Muscle of leg (tissue), 11 donors: Measurements from ENCODE around the gene AGBL4. TPM values are rescaled to one million over a fixed set of nuclear protein-coding genes. Genes with fewer than 3 reads are reported as not detected.
"Not testable (repeated sequence)": the region's sequence is repeated elsewhere in the genome, so short reads cannot be mapped to it uniquely, and the experiment has no call there.

Experiments used
- DNase-seq: peaks from one replicate; pipeline ENCODE4 v3.0.0; 2013
- H3K27ac ChIP-seq: one replicate; pipeline ENCODE4 v1.5.1; 2013; ENCODE audit warnings: mild to moderate bottlenecking, low read length, control low read depth
- H3K27me3 ChIP-seq: one replicate; pipeline ENCODE4 v1.6.1; 2013; ENCODE audit warnings: low read length; ENCODE audit not compliant: control insufficient read depth, insufficient read depth
- H3K36me3 ChIP-seq: one replicate; pipeline ENCODE4 v1.6.1; 2013; ENCODE audit warnings: low read length; ENCODE audit not compliant: control insufficient read depth, insufficient read depth
- H3K4me1 ChIP-seq: one replicate; pipeline ENCODE4 v1.6.1; 2013; ENCODE audit warnings: low read length; ENCODE audit not compliant: control insufficient read depth, insufficient read depth
- H3K4me3 ChIP-seq: one replicate; pipeline ENCODE4 v1.5.1; 2013; ENCODE audit warnings: low read length, control low read depth
- H3K9me3 ChIP-seq: replicated peaks from 2 replicates; pipeline ENCODE4 v1.6.1; 2013; ENCODE audit warnings: low read depth, low read length; ENCODE audit not compliant: control insufficient read depth
- WGBS: methylation state at CpG from one replicate; pipeline ENCODE4 v1.1.5; 2013; ENCODE audit warnings: missing lambda C conversion rate; ENCODE audit not compliant: insufficient coverage; 5-methylcytosine and 5-hydroxymethylcytosine counted together
- polyA plus RNA-seq, 8 donors: library from polyadenylated mRNA; unstranded; fragments of 120-200 nt; gene quantifications; one replicate each; pipeline versions ENCODE4 v1.2.1 to v1.2.3, GENCODE V29; 2013; ENCODE audit warnings: inconsistent platforms in 1 of 8, low replicate concordance in 1 of 8; ENCODE audit not compliant: insufficient read length in 8 of 8, insufficient read depth in 1 of 8
- total RNA-seq: library from RNA; stranded (reverse); fragments of 120-200 nt; gene quantifications from one replicate; pipeline ENCODE4 v1.2.4, GENCODE V29; 2013

The AGBL4 gene
- total and polyA plus RNA-seq, 9 donors = 0.05 to 0.50 (median 0.18) TPM

GRCh38 chr1:49915301-49915700, 108.5 kb downstream of the AGBL4 start:
- 85% methylated on average over 6 of the region's 11 CpGs for WGBS
- not testable (repeated sequence) for H3K4me1 ChIP-seq, DNase-seq, H3K4me3 ChIP-seq, H3K27me3 ChIP-seq, H3K27ac ChIP-seq, H3K36me3 ChIP-seq
- peaks cover 16% of the 10 kb centered on the region for H3K9me3 ChIP-seq

GRCh38 chr1:49906365-49906764, 117.4 kb downstream of the AGBL4 start:
- no peak overlapping the region for H3K27ac ChIP-seq
- WGBS = no CpG with 5 or more reads among the region's 3 CpGs
- H3K9me3 ChIP-seq = no peaks in the 10 kb centered on the region
- H3K36me3 ChIP-seq = no peaks in the 10 kb centered on the region
- no peak overlapping the region for H3K4me3 ChIP-seq
- no peak for DNase-seq
- H3K4me1 ChIP-seq = no peaks in the 10 kb centered on the region
- no peaks in the 10 kb centered on the region for H3K27me3 ChIP-seq

- no peak for DNase-seq
- 87% methylated on average over 4 of the region's 4 CpGs for WGBS
Measured at GRCh38 chr1:49864581-49864980, 159.2 kb downstream of the AGBL4 start.

GRCh38 chr1:49854741-49855140, 169.0 kb downstream of the AGBL4 start:
- Histone ChIP-seq H3K36me3 (no peaks in the 10 kb centered on the region), H3K4me1 (no peaks in the 10 kb centered on the region), H3K27ac (no peak overlapping the region), H3K4me3 (no peak overlapping the region), H3K9me3 (no peaks in the 10 kb centered on the region), H3K27me3 (no peaks in the 10 kb centered on the region)
- no peak for DNase-seq

More at GRCh38 chr1:49864581-49864980, 159.2 kb downstream of the AGBL4 start:
- no peak overlapping the region for H3K4me3 ChIP-seq
- H3K27ac ChIP-seq = no peak overlapping the region
- H3K9me3 ChIP-seq = peaks cover 13% of the 10 kb centered on the region
- no peaks in the 10 kb centered on the region for H3K27me3 ChIP-seq
- no peaks in the 10 kb centered on the region for H3K36me3 ChIP-seq
- H3K4me1 ChIP-seq = no peaks in the 10 kb centered on the region

- Histone ChIP-seq H3K36me3 (no peaks in the 10 kb centered on the region), H3K27ac (no peak overlapping the region), H3K4me3 (no peak overlapping the region), H3K27me3 (no peaks in the 10 kb centered on the region), H3K9me3 (peaks cover 38% of the 10 kb centered on the region), H3K4me1 (no peaks in the 10 kb centered on the region)
- WGBS = no CpG with 5 or more reads among the region's 2 CpGs
- DNase-seq = no peak
Measured at GRCh38 chr1:49842596-49842995, 181.2 kb downstream of the AGBL4 start.

GRCh38 chr1:49841767-49842166, 182.0 kb downstream of the AGBL4 start:
- Histone ChIP-seq H3K27me3 (no peaks in the 10 kb centered on the region), H3K27ac (no peak overlapping the region), H3K4me1 (no peaks in the 10 kb centered on the region), H3K9me3 (peaks cover 43% of the 10 kb centered on the region), H3K36me3 (no peaks in the 10 kb centered on the region), H3K4me3 (no peak overlapping the region)
- WGBS = 96% methylated on average over 7 of the region's 13 CpGs
- no peak for DNase-seq

GRCh38 chr1:49824261-49824660, 199.5 kb downstream of the AGBL4 start:
- no CpG with 5 or more reads among the region's 1 CpG for WGBS
- Histone ChIP-seq H3K9me3 (peaks cover 2% of the 10 kb centered on the region), H3K27ac (no peak overlapping the region), H3K36me3 (no peaks in the 10 kb centered on the region), H3K4me3 (no peak overlapping the region), H3K27me3 (no peaks in the 10 kb centered on the region), H3K4me1 (no peaks in the 10 kb centered on the region)
- DNase-seq = no peak

- Histone ChIP-seq H3K9me3 (no peaks in the 10 kb centered on the region), H3K4me1 (no peaks in the 10 kb centered on the region), H3K27ac (no peak overlapping the region), H3K4me3 (no peak overlapping the region), H3K27me3 (no peaks in the 10 kb centered on the region), H3K36me3 (no peaks in the 10 kb centered on the region)
- no CpG with 5 or more reads among the region's 2 CpGs for WGBS
- no peak for DNase-seq
Measured at GRCh38 chr1:49817681-49818080, 206.1 kb downstream of the AGBL4 start.

- not testable (repeated sequence) for H3K27ac ChIP-seq, H3K4me3 ChIP-seq, H3K36me3 ChIP-seq, H3K9me3 ChIP-seq, H3K4me1 ChIP-seq, DNase-seq, H3K27me3 ChIP-seq
- WGBS = 85% methylated on average over 8 of the region's 17 CpGs
Measured at GRCh38 chr1:49787013-49787412, 236.7 kb downstream of the AGBL4 start.

- no peaks in the 10 kb centered on the region for H3K4me1 ChIP-seq
- no peaks in the 10 kb centered on the region for H3K27me3 ChIP-seq
- H3K36me3 ChIP-seq = no peaks in the 10 kb centered on the region
- WGBS = 35% methylated on average over 2 of the region's 3 CpGs
- H3K9me3 ChIP-seq = peaks cover 10% of the 10 kb centered on the region
- H3K27ac ChIP-seq = no peak overlapping the region
- DNase-seq = no peak
- no peak overlapping the region for H3K4me3 ChIP-seq
Measured at GRCh38 chr1:49765034-49765433, 258.7 kb downstream of the AGBL4 start.

- WGBS = 85% methylated on average over 7 of the region's 9 CpGs
- H3K36me3 ChIP-seq, H3K27me3 ChIP-seq, H3K4me1 ChIP-seq, H3K27ac ChIP-seq, H3K4me3 ChIP-seq, DNase-seq, H3K9me3 ChIP-seq: not testable (repeated sequence)
Measured at GRCh38 chr1:49738118-49738517, 285.6 kb downstream of the AGBL4 start.
